ENCODE results near the gene SLC25A52.

SLC25A52 gene

DNA sequence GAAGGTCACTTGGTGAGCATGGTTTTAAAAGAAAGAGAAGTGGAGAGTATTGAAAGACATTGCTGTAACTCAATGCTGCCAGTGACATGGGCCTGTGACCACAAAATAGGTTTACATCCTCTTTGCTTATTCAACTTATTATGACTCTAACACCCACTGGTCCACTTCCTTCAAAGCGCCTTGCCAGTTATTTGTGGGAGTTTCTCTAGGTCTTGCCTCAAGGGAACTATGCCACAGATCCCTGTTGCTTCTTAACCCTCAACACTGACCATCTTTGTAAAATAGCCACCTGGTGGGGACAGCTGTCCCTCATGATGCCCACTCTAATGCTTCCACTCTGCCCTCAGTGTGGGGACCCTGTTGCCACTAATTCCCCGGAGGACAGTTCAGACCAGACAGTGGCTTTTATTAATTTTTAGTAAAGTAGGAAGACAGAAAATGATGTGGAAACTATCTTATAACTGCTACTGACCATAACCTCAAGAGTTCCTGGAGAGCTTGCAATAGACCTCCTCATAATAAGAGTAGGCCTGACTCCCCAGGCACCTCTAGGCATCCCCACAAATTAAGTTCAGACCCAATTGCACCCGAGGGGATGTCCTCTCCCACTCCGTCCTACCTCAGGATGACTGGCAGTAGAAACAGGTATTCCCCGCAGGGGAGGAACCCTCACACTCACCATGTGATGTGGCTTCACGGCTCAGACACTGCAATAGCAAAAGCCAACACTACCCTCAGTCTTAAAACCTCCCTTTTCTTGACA is 31.3 kb upstream of the SLC25A52 start:
- DNase-seq (ENCODE audit: low read depth) = no peak
- in situ Hi-C loops (cut with HindIII; ENCODE audit: low sequenced_read_pairs) = no loop called here
- TF ChIP-seq, protein P1, sequence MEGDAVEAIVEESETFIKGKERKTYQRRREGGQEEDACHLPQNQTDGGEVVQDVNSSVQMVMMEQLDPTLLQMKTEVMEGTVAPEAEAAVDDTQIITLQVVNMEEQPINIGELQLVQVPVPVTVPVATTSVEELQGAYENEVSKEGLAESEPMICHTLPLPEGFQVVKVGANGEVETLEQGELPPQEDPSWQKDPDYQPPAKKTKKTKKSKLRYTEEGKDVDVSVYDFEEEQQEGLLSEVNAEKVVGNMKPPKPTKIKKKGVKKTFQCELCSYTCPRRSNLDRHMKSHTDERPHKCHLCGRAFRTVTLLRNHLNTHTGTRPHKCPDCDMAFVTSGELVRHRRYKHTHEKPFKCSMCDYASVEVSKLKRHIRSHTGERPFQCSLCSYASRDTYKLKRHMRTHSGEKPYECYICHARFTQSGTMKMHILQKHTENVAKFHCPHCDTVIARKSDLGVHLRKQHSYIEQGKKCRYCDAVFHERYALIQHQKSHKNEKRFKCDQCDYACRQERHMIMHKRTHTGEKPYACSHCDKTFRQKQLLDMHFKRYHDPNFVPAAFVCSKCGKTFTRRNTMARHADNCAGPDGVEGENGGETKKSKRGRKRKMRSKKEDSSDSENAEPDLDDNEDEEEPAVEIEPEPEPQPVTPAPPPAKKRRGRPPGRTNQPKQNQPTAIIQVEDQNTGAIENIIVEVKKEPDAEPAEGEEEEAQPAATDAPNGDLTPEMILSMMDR (IDR thresholded peaks at IDR 0.05; ENCODE audit: low read depth, low read length, missing control alignments) = no peak
- H3K4me3 ChIP-seq (ENCODE audit: low read depth, low read length) = no peak overlapping the region

DNA sequence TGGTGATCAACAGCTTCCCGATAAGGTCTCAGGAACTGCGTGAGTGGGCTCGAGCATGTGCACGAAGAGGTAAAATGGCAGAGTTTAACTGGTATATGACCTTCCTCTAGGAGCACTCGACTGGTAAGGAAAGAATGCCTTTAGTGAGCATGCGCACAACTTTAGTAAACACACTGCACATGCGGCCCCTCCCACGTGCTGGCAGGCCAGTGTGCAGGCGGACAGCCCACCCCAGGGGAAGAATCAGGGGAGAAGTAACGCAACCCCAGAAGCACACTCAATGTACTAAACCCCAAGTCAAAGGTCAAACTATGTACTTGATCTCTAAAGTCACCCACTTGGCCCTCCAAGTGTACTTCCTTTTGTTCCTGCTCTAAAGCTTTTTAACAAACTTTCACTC is 28.7 kb upstream of the SLC25A52 start:
- no peak overlapping the region for H3K4me3 ChIP-seq (ENCODE audit: low read depth, low read length)
- in situ Hi-C loops (cut with HindIII; ENCODE audit: low sequenced_read_pairs) = no loop called here
- no peak for DNase-seq (ENCODE audit: low read depth)

DNA sequence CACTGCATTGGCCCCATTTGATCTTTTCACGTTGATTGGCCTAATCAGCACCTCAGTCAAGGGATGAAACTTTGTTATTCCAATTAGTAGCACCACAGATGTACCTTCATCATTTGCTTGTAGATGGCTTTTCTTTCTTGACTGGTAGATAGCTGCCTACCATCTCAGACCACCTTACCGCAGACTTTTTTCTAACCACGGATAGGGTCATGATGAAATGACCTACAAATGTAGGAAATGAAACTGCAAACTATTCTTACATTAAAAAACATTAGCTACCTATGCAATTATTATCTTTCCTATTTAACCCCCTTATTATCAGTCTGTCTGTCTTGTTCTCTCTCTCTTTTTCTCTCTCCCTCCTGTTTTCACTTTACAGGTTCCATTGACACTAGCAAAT is 22.4 kb upstream of the SLC25A52 start:
- TF ChIP-seq, protein P1 (IDR thresholded peaks at IDR 0.05; ENCODE audit: low read depth, low read length, missing control alignments) = no peak
- DNase-seq (ENCODE audit: low read depth) = no peak
- in situ Hi-C loops (cut with HindIII; ENCODE audit: low sequenced_read_pairs) = no loop called here
- H3K4me3 ChIP-seq (ENCODE audit: low read depth, low read length) = no peak overlapping the region

More for the DNA sequence above, 28.7 kb upstream of the SLC25A52 start:
- TF ChIP-seq, protein P1 (IDR thresholded peaks at IDR 0.05; ENCODE audit: low read depth, low read length, missing control alignments) = no peak

DNA sequence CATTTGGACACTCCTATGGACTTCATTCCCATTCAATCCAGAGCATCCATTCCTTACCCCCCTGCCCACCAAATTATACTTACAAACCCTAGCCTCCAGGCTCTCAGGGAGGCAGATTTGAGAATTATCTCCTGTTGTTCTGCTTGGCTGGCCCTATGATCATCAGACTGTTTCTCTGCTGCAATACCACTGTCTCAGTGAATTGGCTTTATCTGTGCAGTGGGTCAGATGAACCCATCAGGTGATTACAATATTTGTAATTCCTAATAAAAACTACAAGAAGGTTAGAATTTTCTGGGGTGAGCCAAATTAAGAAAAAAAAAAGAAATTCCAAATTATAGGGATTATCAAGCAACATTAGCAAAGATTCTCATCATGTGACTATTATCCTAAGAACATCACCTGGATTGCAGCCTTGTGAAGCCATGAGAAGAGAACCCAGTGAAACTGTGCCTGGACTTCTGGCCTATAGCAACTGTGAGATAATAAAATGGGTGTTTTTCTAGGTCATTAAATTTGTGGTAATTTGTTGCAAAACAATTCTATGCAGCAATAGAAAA is 17.8 kb upstream of the SLC25A52 start:
- DNase-seq (ENCODE audit: low read depth) = no peak

DNA sequence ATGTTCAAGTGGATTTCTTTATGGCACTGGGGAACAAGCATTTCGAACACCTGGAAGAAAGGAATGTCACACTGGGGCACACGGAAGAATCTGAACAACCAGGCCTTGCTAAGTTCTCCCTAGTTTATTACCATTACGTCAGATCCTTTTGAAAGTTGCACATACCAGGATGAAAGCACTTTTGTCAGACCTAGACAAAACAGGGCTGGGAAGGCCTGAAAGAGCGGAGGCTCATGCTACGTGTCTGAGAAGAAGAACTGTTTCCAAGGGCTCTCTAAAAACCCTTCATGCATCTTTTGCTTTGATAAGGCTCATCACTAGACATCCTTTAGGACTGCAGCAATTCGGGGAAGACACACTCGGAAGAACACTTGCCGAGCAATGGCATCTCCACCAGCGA is 15.4 kb upstream of the SLC25A52 start:
- in situ Hi-C loops (cut with HindIII; ENCODE audit: low sequenced_read_pairs) = no loop called here
- TF ChIP-seq, protein P1 (IDR thresholded peaks at IDR 0.05; ENCODE audit: low read depth, low read length, missing control alignments) = no peak
- no peak overlapping the region for H3K4me3 ChIP-seq (ENCODE audit: low read depth, low read length)
- DNase-seq (ENCODE audit: low read depth) = no peak

More for the DNA sequence above, 17.8 kb upstream of the SLC25A52 start:
- TF ChIP-seq, protein P1 (IDR thresholded peaks at IDR 0.05; ENCODE audit: low read depth, low read length, missing control alignments) = no peak
- in situ Hi-C loops (cut with HindIII; ENCODE audit: low sequenced_read_pairs) = no loop called here
- no peak overlapping the region for H3K4me3 ChIP-seq (ENCODE audit: low read depth, low read length)

DNA sequence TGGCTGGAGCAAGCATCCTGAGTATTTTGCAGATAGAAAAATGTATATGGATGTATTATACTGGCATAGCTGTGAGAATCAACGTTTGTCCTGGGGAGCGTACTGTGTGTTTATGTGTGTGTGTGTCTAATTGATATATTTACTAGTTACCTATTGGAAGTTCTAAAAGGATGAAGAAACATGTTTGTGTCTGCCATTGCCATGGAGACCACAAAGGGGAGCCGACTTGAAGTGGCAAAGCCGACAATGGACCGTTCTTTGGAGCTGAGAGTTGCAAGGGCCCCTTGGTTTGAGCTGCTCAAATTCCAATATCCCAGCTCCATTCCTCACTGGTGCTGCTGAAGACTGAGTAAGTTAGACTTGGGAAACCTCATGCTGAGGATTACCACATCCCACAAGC is 14.3 kb upstream of the SLC25A52 start:
- DNase-seq (ENCODE audit: low read depth) = no peak
- H3K4me3 ChIP-seq (ENCODE audit: low read depth, low read length) = no peak overlapping the region
- TF ChIP-seq, protein P1 (IDR thresholded peaks at IDR 0.05; ENCODE audit: low read depth, low read length, missing control alignments) = no peak
- in situ Hi-C loops (cut with HindIII; ENCODE audit: low sequenced_read_pairs) = no loop called here

Data from astrocyte of the cerebellum (primary cell).